Measurements from ENCODE around the gene SNX3.

SNX3 gene

GRCh38 chr6:108166664-108167448 lies 94.0 kb downstream of the SNX3 start:
- no peaks in the 10 kb centered on the region for H3K36me3 ChIP-seq (ENCODE audit: control insufficient read depth in 1 of 2, insufficient read depth in 2 of 2, low read length in 2 of 2)
- H3K4me3 ChIP-seq (ENCODE audit: low read depth in 1 of 2, low read length in 2 of 2), result peak overlapping the region; percentile 10 to 30
- no peak overlapping the region for H3K27ac ChIP-seq (ENCODE audit: low read depth, low read length)
- peaks cover 97 to 98% of the 10 kb centered on the region in 2 donors for H3K27me3 ChIP-seq (ENCODE audit: control insufficient read depth in 1 of 2, insufficient read depth in 2 of 2, low read length in 2 of 2)
- no peak overlapping the region for H3K9ac ChIP-seq (ENCODE audit: low read depth in 1 of 2, low read length in 2 of 2)
- H3K9me3 ChIP-seq (ENCODE audit: control insufficient read depth in 1 of 2, low read length in 2 of 2), result no peaks in the 10 kb centered on the region
- peaks cover 25 to 42% of the 10 kb centered on the region in 2 donors for H3K4me1 ChIP-seq (ENCODE audit: control insufficient read depth in 1 of 2, insufficient read depth in 2 of 2, low read length in 2 of 2)

GRCh38 chr6:108165714-108166663 lies 94.9 kb downstream of the SNX3 start, which contains the start of gene NR2E1:
TSS of gene NR2E1 (plus strand) at chr6:108166022. CDS start at chr6:108166766, 744 bp downstream.
- H3K4me1 ChIP-seq (ENCODE audit: control insufficient read depth in 1 of 2, insufficient read depth in 2 of 2, low read length in 2 of 2), result peaks cover 25 to 42% of the 10 kb centered on the region in 2 donors
- no peaks in the 10 kb centered on the region for H3K9me3 ChIP-seq (ENCODE audit: control insufficient read depth in 1 of 2, low read length in 2 of 2)
- no peak within 1 kb of the TSS for H3K27ac ChIP-seq (ENCODE audit: low read depth, low read length)
- no peaks in the 10 kb centered on the region for H3K36me3 ChIP-seq (ENCODE audit: control insufficient read depth in 1 of 2, insufficient read depth in 2 of 2, low read length in 2 of 2)
- H3K9ac ChIP-seq (ENCODE audit: low read depth in 1 of 2, low read length in 2 of 2), result no peak within 1 kb of the TSS
- H3K4me3 ChIP-seq (ENCODE audit: low read depth in 1 of 2, low read length in 2 of 2), result peak within 1 kb of the TSS; percentile 1 to 23
- H3K27me3 ChIP-seq (ENCODE audit: control insufficient read depth in 1 of 2, insufficient read depth in 2 of 2, low read length in 2 of 2), result peaks cover 97 to 98% of the 10 kb centered on the region in 2 donors

- Histone ChIP-seq H3K4me1 (ENCODE audit: control insufficient read depth in 1 of 2, insufficient read depth in 2 of 2, low read length in 2 of 2) (peaks cover 25 to 42% of the 10 kb centered on the region in 2 donors), H3K9me3 (ENCODE audit: control insufficient read depth in 1 of 2, low read length in 2 of 2) (no peaks in the 10 kb centered on the region), H3K27ac (ENCODE audit: low read depth, low read length) (no peak overlapping the region), H3K27me3 (ENCODE audit: control insufficient read depth in 1 of 2, insufficient read depth in 2 of 2, low read length in 2 of 2) (peaks cover 97 to 98% of the 10 kb centered on the region in 2 donors), H3K9ac (ENCODE audit: low read depth in 1 of 2, low read length in 2 of 2) (no peak overlapping the region), H3K36me3 (ENCODE audit: control insufficient read depth in 1 of 2, insufficient read depth in 2 of 2, low read length in 2 of 2) (no peaks in the 10 kb centered on the region), H3K4me3 (ENCODE audit: low read depth in 1 of 2, low read length in 2 of 2) (peak overlapping the region in 1 of 2 donors; percentile 23)
Observed at GRCh38 chr6:108164815-108165706, 95.8 kb downstream of the SNX3 start.

- H3K36me3 ChIP-seq (ENCODE audit: control insufficient read depth in 1 of 2, insufficient read depth in 2 of 2, low read length in 2 of 2), result no peaks in the 10 kb centered on the region
- H3K27me3 ChIP-seq (ENCODE audit: control insufficient read depth in 1 of 2, insufficient read depth in 2 of 2, low read length in 2 of 2), result peaks cover 99 to 100% of the 10 kb centered on the region in 2 donors
- H3K27ac ChIP-seq (ENCODE audit: low read depth, low read length), result no peak overlapping the region
- no peak overlapping the region for H3K9ac ChIP-seq (ENCODE audit: low read depth in 1 of 2, low read length in 2 of 2)
- no peaks in the 10 kb centered on the region for H3K9me3 ChIP-seq (ENCODE audit: control insufficient read depth in 1 of 2, low read length in 2 of 2)
- peaks cover 23 to 41% of the 10 kb centered on the region in 2 donors for H3K4me1 ChIP-seq (ENCODE audit: control insufficient read depth in 1 of 2, insufficient read depth in 2 of 2, low read length in 2 of 2)
- H3K4me3 ChIP-seq (ENCODE audit: low read depth in 1 of 2, low read length in 2 of 2), result no peak overlapping the region
Observed at GRCh38 chr6:108164543-108164814, 96.4 kb downstream of the SNX3 start.

GRCh38 chr6:108163644-108164542 lies 96.9 kb downstream of the SNX3 start:
- H3K9ac ChIP-seq (ENCODE audit: low read depth in 1 of 2, low read length in 2 of 2), result no peak overlapping the region
- H3K27ac ChIP-seq (ENCODE audit: low read depth, low read length), result no peak overlapping the region
- H3K4me1 ChIP-seq (ENCODE audit: control insufficient read depth in 1 of 2, insufficient read depth in 2 of 2, low read length in 2 of 2), result peaks cover 17 to 35% of the 10 kb centered on the region in 2 donors
- no peaks in the 10 kb centered on the region for H3K9me3 ChIP-seq (ENCODE audit: control insufficient read depth in 1 of 2, low read length in 2 of 2)
- H3K4me3 ChIP-seq (ENCODE audit: low read depth in 1 of 2, low read length in 2 of 2), result no peak overlapping the region
- H3K36me3 ChIP-seq (ENCODE audit: control insufficient read depth in 1 of 2, insufficient read depth in 2 of 2, low read length in 2 of 2), result no peaks in the 10 kb centered on the region
- peaks cover 99 to 100% of the 10 kb centered on the region in 2 donors for H3K27me3 ChIP-seq (ENCODE audit: control insufficient read depth in 1 of 2, insufficient read depth in 2 of 2, low read length in 2 of 2)

GRCh38 chr6:108163267-108163643 lies 97.6 kb downstream of the SNX3 start:
- Histone ChIP-seq H3K27me3 (ENCODE audit: control insufficient read depth in 1 of 2, insufficient read depth in 2 of 2, low read length in 2 of 2) (peaks cover 99 to 100% of the 10 kb centered on the region in 2 donors), H3K9ac (ENCODE audit: low read depth in 1 of 2, low read length in 2 of 2) (no peak overlapping the region), H3K4me1 (ENCODE audit: control insufficient read depth in 1 of 2, insufficient read depth in 2 of 2, low read length in 2 of 2) (peaks cover 14 to 29% of the 10 kb centered on the region in 2 donors), H3K36me3 (ENCODE audit: control insufficient read depth in 1 of 2, insufficient read depth in 2 of 2, low read length in 2 of 2) (no peaks in the 10 kb centered on the region), H3K27ac (ENCODE audit: low read depth, low read length) (no peak overlapping the region), H3K9me3 (ENCODE audit: control insufficient read depth in 1 of 2, low read length in 2 of 2) (no peaks in the 10 kb centered on the region), H3K4me3 (ENCODE audit: low read depth in 1 of 2, low read length in 2 of 2) (no peak overlapping the region)

- no peaks in the 10 kb centered on the region for H3K36me3 ChIP-seq (ENCODE audit: control insufficient read depth in 1 of 2, insufficient read depth in 2 of 2, low read length in 2 of 2)
- no peak overlapping the region for H3K9ac ChIP-seq (ENCODE audit: low read depth in 1 of 2, low read length in 2 of 2)
- H3K9me3 ChIP-seq (ENCODE audit: control insufficient read depth in 1 of 2, low read length in 2 of 2), result no peaks in the 10 kb centered on the region
- peaks cover 98 to 100% of the 10 kb centered on the region in 2 donors for H3K27me3 ChIP-seq (ENCODE audit: control insufficient read depth in 1 of 2, insufficient read depth in 2 of 2, low read length in 2 of 2)
- peaks cover 23 to 26% of the 10 kb centered on the region in 2 donors for H3K4me1 ChIP-seq (ENCODE audit: control insufficient read depth in 1 of 2, insufficient read depth in 2 of 2, low read length in 2 of 2)
- no peak overlapping the region for H3K27ac ChIP-seq (ENCODE audit: low read depth, low read length)
- no peak overlapping the region for H3K4me3 ChIP-seq (ENCODE audit: low read depth in 1 of 2, low read length in 2 of 2)
Observed at GRCh38 chr6:108161724-108162282, 99.0 kb downstream of the SNX3 start.
